Measurements from ENCODE around the gene SUSD1.
"Not testable (repeated sequence)": the region's sequence is repeated elsewhere in the genome, so short reads cannot be mapped to it uniquely, and the experiment has no call there.

The SUSD1 gene

DNA sequence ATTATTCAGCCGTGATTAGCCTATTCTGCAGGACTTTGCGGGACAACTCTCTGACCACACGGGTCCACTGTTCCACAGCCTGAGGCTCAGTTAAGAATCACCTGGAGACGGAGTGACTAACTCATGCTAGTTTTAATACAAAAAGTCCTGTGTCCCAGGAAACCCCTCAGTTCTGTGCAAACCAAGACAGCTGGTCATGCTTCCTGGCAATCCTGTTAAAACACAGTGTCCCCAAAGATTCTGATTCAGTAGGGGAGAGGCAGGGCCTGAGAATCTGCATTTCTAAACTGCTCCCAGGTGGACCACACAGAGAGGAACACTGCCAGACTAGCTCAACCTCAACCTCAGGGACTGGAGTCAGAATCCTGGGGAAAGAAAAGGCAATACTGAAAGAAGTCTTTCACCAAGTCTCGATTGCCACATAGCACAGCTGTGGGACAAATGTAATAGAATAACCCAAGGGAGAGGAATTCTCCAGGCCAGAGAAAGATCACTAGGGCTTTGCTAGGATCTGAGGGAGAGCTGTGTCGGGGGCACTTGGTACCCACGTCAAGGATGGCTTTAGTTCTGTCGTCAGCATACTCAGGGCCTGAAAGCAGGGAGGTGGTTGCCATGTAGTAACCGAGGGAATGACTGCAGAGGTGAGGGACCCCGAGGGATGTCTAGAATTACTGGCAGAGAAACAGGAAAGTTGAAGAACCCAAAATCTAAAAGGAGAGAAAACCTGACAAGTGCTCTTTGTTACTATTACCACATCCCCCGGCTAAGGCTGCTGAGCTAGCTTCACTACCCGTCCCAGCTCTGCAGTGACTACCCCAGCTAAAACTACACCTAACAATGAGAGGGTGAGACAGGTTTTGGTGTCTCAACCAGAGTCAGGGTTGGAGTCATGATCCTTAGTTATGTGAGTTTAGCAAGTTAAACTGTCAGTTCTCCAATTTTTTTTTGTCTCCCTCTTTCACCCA, 8.6 kb downstream of the SUSD1 start:
- H3K4me1 Mint-ChIP-seq (ENCODE audit: low read depth): peaks cover 37% of the 10 kb centered on the region

DNA sequence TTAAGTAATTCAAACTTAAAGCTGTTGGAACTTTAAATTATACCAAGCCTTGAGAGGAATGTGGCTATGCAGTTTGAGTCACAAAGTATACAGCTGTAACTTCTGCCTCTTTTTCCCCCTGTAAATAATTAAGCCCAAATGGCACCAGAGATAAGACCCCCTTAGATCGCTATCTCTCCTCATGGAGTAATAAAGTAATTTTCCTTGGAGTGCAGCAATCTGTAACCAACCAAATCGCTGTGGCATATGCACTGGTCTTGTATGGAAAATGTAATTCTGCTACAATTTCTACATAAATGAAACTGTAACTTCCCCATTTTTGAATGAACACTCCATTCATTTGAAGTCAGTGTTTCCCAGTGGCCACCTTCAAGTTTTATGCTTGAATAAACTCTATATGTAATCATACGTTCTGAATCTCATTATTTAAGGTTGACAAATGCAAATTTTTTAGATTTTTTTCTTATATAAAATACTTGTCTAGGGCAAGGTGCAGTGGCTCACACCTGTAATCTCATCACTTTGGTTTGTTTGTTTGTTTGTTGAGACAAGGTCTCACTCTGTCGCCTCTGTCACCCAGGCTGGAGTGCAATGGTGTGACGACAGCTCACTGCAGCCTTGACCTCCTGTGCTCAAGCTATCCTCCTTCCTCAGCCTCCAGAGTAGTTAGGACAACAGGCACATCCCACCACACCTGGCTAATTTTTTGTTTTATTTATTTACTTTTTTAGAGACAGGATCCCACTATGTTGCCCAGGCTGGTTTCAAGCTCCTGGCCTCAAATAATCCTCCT, 12.3 kb downstream of the SUSD1 start:
- H3K4me3 Mint-ChIP-seq: no peak overlapping the region
- no peak for DNase-seq (ENCODE audit: low spot score)
- no peak overlapping the region for H3K27ac Mint-ChIP-seq
- peaks cover 8% of the 10 kb centered on the region for H3K36me3 Mint-ChIP-seq (ENCODE audit: low read depth)
- no peaks in the 10 kb centered on the region for H3K9me3 Mint-ChIP-seq
- H3K27me3 Mint-ChIP-seq (ENCODE audit: low read depth): no peaks in the 10 kb centered on the region
- peaks cover 16% of the 10 kb centered on the region for H3K4me1 Mint-ChIP-seq (ENCODE audit: low read depth)

More for the DNA sequence above, 8.6 kb downstream of the SUSD1 start:
- Mint-ChIP-seq H3K36me3 (ENCODE audit: low read depth) (peaks cover 20% of the 10 kb centered on the region), H3K9me3 (no peaks in the 10 kb centered on the region), H3K4me3 (no peak overlapping the region), H3K27ac (no peak overlapping the region), H3K27me3 (ENCODE audit: low read depth) (no peaks in the 10 kb centered on the region)
- no peak for DNase-seq (ENCODE audit: low spot score)

DNA sequence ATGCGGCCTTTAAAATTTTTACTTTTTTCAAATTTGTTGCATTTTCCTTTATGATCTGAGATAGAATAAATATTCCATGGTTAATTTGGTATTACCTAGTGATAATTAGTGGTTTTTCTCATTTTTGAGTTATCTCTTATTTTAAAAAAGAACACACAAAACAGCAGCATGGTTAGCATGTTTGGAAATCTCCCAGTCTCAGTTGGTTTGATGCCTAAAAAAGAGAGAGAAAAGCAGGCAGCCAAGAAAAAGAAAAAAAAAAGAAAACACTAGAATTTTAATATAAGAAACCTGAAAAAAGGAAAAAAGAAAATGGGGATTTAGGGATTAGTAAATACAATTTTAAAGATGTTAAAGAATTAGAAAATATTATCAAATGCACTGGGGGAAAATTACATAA, 15.3 kb downstream of the SUSD1 start:
- no peak for DNase-seq (ENCODE audit: low spot score)
- H3K27me3 Mint-ChIP-seq (ENCODE audit: low read depth): no peaks in the 10 kb centered on the region
- no peaks in the 10 kb centered on the region for H3K9me3 Mint-ChIP-seq
- no peak overlapping the region for H3K27ac Mint-ChIP-seq
- peaks cover 18% of the 10 kb centered on the region for H3K36me3 Mint-ChIP-seq (ENCODE audit: low read depth)
- H3K4me3 Mint-ChIP-seq: no peak overlapping the region
- peaks cover 7% of the 10 kb centered on the region for H3K4me1 Mint-ChIP-seq (ENCODE audit: low read depth)

DNA sequence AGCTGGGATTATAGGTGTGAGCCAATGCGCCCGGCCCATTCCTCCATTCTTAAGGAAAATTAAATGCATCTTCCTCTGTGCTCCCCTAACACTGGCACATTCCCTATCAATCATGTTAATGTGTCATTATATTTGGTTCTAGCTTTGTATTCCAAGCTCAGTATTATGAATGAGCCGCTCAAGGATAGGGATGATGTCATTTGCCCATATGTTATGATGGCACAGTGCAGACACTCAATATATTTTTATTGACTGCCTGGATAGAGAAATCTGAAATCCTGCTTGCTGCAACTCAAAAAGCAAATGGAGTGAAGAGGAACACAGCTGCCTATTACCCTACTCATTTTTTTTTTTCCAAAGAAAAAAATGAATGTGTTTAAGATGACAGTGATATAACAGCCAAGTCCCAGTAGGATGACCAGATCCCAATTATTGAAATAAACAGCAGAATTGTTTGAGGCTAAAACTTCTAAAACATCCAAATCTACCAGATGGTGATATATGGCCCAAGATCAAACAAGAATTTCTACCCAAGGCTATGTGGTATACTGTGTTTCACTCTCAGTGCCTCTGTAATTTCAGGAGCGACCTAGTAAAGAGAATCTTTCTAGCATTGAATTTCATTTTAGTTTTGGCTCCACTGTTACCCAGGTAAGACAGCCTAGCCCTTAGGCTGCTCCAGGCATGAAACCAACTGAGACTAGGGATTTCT, 16.3 kb downstream of the SUSD1 start:
- no peak for DNase-seq (ENCODE audit: low spot score)
- Mint-ChIP-seq H3K27ac (no peak overlapping the region), H3K9me3 (no peaks in the 10 kb centered on the region), H3K4me3 (no peak overlapping the region), H3K27me3 (ENCODE audit: low read depth) (no peaks in the 10 kb centered on the region), H3K36me3 (ENCODE audit: low read depth) (peaks cover 18% of the 10 kb centered on the region), H3K4me1 (ENCODE audit: low read depth) (peaks cover 7% of the 10 kb centered on the region)

DNA sequence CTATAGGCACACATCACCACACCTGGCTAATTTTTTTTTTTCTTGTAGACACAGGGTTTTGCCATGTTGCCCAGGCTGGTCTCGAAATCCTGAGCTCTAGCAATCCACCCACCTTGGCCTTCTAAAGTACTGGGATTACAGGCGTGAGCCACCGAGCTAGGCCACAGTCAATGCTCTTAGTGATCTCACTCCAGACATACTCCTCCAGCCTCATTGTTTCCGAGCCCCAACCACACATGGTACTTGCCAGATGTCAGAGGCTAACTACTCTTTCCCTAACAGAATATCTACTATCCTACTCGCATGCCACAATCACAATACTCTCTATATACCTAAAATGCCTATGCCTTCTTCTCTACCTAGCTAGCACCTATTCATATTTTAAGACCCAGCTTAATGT, 17.1 kb downstream of the SUSD1 start:
- Mint-ChIP-seq H3K4me1 (ENCODE audit: low read depth) (peaks cover 7% of the 10 kb centered on the region), H3K4me3 (no peak overlapping the region), H3K9me3 (no peaks in the 10 kb centered on the region), H3K27me3 (ENCODE audit: low read depth) (no peaks in the 10 kb centered on the region), H3K27ac (no peak overlapping the region), H3K36me3 (ENCODE audit: low read depth) (peaks cover 18% of the 10 kb centered on the region)
- no peak for DNase-seq (ENCODE audit: low spot score)

DNA sequence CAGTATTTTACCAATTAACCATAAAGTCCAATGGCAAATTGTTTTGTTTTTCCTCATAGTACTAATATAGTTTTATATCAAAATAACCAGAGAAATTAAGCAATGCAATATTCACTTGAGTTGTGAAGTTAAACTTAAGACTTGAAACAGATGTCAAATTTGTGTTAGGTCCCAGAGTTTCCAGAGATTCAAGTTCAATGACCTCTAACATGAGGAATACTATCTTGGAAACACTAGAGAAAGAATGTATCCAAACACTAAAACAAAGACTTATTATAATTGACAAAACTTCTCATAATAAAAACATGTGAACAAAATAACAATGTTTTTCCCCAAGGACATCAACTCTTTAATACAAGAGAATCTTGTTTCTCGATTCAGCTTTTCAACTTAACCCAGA, 18.0 kb downstream of the SUSD1 start:
- H3K4me1 Mint-ChIP-seq (ENCODE audit: low read depth): peaks cover 7% of the 10 kb centered on the region
- H3K27ac Mint-ChIP-seq: no peak overlapping the region
- peaks cover 18% of the 10 kb centered on the region for H3K36me3 Mint-ChIP-seq (ENCODE audit: low read depth)
- no peak overlapping the region for H3K4me3 Mint-ChIP-seq
- H3K9me3 Mint-ChIP-seq: no peaks in the 10 kb centered on the region
- no peak for DNase-seq (ENCODE audit: low spot score)
- no peaks in the 10 kb centered on the region for H3K27me3 Mint-ChIP-seq (ENCODE audit: low read depth)

DNA sequence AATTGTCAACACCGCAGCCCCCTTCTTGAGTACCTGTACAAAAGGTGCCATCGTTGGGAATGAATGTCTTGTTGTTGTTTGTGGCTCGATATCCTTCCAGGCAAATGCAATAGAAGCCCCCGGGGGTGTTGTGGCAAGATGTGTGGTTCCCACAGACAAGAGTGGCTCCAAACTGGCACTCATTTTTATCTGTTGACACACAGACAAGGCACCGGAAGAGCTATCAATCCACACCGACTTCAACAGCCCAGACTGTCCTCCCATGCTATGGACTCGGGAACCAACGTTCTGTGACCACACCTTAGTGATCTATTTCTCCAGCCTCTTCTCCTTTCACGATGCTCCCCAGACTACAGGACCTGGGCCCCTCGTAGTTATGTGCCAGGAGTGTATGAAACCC, 25.9 kb downstream of the SUSD1 start:
- Mint-ChIP-seq H3K4me1 (ENCODE audit: low read depth) (no peaks in the 10 kb centered on the region), H3K27me3 (ENCODE audit: low read depth) (no peaks in the 10 kb centered on the region), H3K27ac (no peak overlapping the region), H3K9me3 (no peaks in the 10 kb centered on the region), H3K36me3 (ENCODE audit: low read depth) (peaks cover 7% of the 10 kb centered on the region), H3K4me3 (no peak overlapping the region)
- DNase-seq (ENCODE audit: low spot score): no peak

DNA sequence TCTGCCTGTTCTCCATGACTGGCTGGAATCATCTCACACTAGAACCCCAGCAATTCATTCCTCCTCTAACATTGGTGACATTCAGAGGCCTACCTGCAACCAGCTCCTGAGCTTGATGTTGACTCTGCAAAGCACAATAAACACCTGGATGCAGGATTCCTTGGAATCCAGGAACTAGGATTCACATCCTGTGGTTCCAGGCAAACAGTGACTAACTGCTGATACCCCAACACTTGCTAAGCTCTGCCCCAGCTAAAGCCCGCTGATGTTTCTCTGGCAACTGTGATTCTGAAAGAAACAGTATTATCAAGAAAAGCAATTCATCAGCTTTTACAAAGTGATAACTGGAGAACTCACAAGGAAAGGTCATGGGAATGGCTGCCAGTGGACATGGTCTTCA, 29.2 kb downstream of the SUSD1 start:
- Mint-ChIP-seq H3K4me1 (ENCODE audit: low read depth) (peaks cover 3% of the 10 kb centered on the region), H3K36me3 (ENCODE audit: low read depth) (peaks cover 18% of the 10 kb centered on the region), H3K9me3 (no peaks in the 10 kb centered on the region), H3K27ac (no peak overlapping the region), H3K4me3 (no peak overlapping the region), H3K27me3 (ENCODE audit: low read depth) (no peaks in the 10 kb centered on the region)
- DNase-seq (ENCODE audit: low spot score): no peak

DNA sequence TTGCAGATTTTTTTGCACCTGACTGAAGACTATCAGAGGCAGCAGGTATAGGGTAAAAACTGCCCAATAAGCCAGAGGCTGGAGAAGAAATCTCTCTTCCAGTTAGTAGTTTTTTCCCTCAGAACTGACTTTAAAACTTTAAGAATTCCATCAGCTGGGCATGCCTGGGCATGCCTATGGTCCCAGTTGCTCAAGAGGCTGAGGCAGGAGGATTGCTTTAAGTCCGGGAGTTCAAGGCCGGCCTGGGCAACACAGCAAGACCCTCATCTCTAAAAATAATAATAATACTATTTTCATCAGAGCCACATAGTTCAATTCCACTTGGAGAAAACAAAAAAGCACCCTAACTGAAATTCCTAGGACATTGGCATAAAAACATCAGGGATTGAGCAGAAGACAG, 30.3 kb downstream of the SUSD1 start:
- H3K36me3 Mint-ChIP-seq (ENCODE audit: low read depth): peaks cover 18% of the 10 kb centered on the region
- H3K27ac Mint-ChIP-seq: no peak overlapping the region
- no peaks in the 10 kb centered on the region for H3K27me3 Mint-ChIP-seq (ENCODE audit: low read depth)
- peaks cover 3% of the 10 kb centered on the region for H3K4me1 Mint-ChIP-seq (ENCODE audit: low read depth)
- no peak for DNase-seq (ENCODE audit: low spot score)
- H3K4me3 Mint-ChIP-seq: no peak overlapping the region
- no peaks in the 10 kb centered on the region for H3K9me3 Mint-ChIP-seq

DNA sequence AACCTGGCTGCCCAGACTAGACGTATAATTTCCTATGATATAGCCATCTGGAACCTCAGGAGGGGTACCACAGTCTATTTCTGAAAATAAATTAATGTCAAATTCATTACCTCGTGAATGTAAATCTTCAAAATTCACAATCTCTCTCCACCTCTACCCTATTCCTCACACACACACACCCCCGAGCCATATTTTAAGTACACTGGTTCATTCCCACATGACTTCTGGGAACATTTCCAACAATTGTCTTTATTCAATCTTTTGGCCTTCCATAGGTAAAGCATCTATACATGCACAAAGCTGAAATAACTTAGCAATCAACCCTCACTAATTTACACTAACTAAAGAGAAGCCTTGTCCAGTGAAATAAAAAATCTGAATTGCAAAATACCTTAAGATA, 32.7 kb downstream of the SUSD1 start:
- Mint-ChIP-seq H3K27ac (no peak overlapping the region), H3K27me3 (ENCODE audit: low read depth) (no peaks in the 10 kb centered on the region)

DNA sequence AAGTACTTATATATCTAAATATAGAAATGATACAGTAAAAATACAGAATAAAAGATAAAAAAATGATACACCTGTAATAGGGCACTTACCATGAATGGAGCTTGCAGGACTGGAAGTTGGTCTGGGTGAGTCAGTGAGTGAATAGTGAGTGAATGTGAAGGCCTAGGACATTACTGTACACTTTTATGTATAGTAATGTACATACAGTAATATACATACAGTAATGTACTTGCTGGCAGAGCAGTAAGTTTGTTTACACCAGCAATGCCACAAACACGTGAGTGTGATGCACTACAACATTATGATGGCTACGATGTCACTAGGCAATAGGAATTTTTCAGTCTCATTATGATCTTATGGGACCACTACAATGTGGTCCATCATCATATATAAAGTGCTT, 34.2 kb downstream of the SUSD1 start:
- DNase-seq (ENCODE audit: low spot score): no peak

More for the DNA sequence above, 32.7 kb downstream of the SUSD1 start:
- DNase-seq (ENCODE audit: low spot score): no peak
- peaks cover 3% of the 10 kb centered on the region for H3K4me1 Mint-ChIP-seq (ENCODE audit: low read depth)
- H3K36me3 Mint-ChIP-seq (ENCODE audit: low read depth): peaks cover 14% of the 10 kb centered on the region
- H3K4me3 Mint-ChIP-seq: no peak overlapping the region
- H3K9me3 Mint-ChIP-seq: no peaks in the 10 kb centered on the region

DNA sequence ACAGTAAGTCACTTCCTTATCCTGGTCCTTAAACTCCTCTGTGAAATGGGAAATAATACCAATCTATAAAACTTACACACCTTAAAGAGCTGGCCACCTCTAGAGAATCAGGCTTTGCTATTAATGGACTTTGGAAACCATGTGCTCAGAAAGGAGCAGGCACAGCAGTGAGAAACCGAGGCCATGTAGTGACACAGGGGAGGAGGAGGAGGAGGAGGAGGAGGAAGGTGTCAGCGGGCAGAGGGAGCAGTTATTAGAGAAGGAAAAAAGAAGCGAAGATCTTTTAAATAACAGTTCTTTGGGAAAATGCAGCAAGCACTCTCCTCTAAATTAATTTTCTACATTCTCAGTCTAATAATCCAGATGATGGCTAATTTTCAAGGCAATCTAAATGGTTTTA, 38.0 kb downstream of the SUSD1 start:
- H3K36me3 Mint-ChIP-seq (ENCODE audit: low read depth): peaks cover 29% of the 10 kb centered on the region
- H3K4me1 Mint-ChIP-seq (ENCODE audit: low read depth): peaks cover 6% of the 10 kb centered on the region
- no peak overlapping the region for H3K27ac Mint-ChIP-seq

More for the DNA sequence above, 34.2 kb downstream of the SUSD1 start:
- Mint-ChIP-seq H3K9me3 (no peaks in the 10 kb centered on the region), H3K27me3 (ENCODE audit: low read depth) (no peaks in the 10 kb centered on the region), H3K4me1 (ENCODE audit: low read depth) (peaks cover 3% of the 10 kb centered on the region), H3K27ac (no peak overlapping the region), H3K36me3 (ENCODE audit: low read depth) (peaks cover 22% of the 10 kb centered on the region), H3K4me3 (no peak overlapping the region)

DNA sequence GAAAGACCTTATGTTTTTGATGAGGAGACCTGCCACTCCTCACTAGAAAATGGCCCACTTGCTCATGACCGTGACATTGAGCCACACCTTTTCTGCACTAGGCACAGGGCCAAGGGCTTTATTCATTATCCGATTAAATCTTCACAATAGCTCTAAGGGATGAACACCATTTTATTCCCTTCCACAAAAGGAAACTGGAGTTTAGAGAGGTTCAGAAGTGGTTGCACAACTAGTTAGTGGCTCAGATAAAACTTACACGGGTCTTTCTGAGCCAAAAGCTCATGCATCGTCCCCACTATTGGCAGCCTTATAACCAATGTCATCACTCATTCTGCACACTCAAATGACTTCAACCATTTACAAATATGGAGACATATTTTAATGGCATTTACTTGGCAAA, 39.4 kb downstream of the SUSD1 start:
- Mint-ChIP-seq H3K9me3 (peaks cover 11% of the 10 kb centered on the region), H3K27ac (no peak overlapping the region), H3K4me1 (ENCODE audit: low read depth) (peaks cover 2% of the 10 kb centered on the region), H3K36me3 (ENCODE audit: low read depth) (peaks cover 30% of the 10 kb centered on the region), H3K4me3 (no peak overlapping the region), H3K27me3 (ENCODE audit: low read depth) (no peaks in the 10 kb centered on the region)
- DNase-seq (ENCODE audit: low spot score): no peak

More for the DNA sequence above, 38.0 kb downstream of the SUSD1 start:
- no peak overlapping the region for H3K4me3 Mint-ChIP-seq
- H3K27me3 Mint-ChIP-seq (ENCODE audit: low read depth): no peaks in the 10 kb centered on the region
- DNase-seq (ENCODE audit: low spot score): no peak
- H3K9me3 Mint-ChIP-seq: peaks cover 11% of the 10 kb centered on the region

DNA sequence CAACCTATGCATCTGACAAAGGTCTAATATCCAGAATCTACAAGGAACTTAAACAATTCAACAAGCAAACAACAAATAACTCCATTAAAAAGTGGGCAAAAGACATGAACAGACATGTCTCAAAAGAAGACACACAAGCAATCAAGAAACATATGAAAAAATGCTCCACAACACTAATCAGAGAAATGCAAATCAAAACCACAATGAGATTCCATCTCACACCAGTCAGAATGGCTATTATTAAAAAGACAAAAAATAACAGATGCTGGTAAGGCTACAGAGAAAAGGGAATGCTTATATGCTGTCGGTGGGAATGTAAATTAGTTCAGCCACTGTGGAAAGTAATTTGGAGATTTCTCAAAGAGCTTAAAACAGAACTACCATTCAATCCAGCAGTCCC, 41.3 kb downstream of the SUSD1 start:
- Mint-ChIP-seq H3K36me3 (ENCODE audit: low read depth) (peaks cover 30% of the 10 kb centered on the region), H3K9me3 (peaks cover 11% of the 10 kb centered on the region)
- not testable (repeated sequence) for H3K27me3 Mint-ChIP-seq (ENCODE audit: low read depth); H3K4me3 Mint-ChIP-seq; H3K4me1 Mint-ChIP-seq (ENCODE audit: low read depth); H3K27ac Mint-ChIP-seq; DNase-seq (ENCODE audit: low spot score)
